Measurements from ENCODE around the gene FMO2.
A peak's percentile ranks its signal among the peaks of the same experiment; 100 is the strongest.

The FMO2 gene

GRCh38 chr1:171185091-171185490 lies at the start of gene FMO2:
Gene FMO2 (plus strand): TSS chr1:171185300. CDS start chr1:171185714, 414 bp downstream.
- peak within 1 kb of the TSS; percentile 55 for H3K9ac ChIP-seq (ENCODE audit: low read length)
- peaks cover 25% of the 10 kb centered on the region for H3K4me1 ChIP-seq (ENCODE audit: control insufficient read depth, insufficient read depth, low read length)
- H3K27me3 ChIP-seq (replicated peaks; ENCODE audit: control insufficient read depth, insufficient read depth, low read length): no peaks in the 10 kb centered on the region
- no peaks in the 10 kb centered on the region for H3K36me3 ChIP-seq (ENCODE audit: control insufficient read depth, insufficient read depth, low read length, severe bottlenecking)
- peak within 1 kb of the TSS; percentile 75 for H3K4me3 ChIP-seq (ENCODE audit: low read length)
- no peak for DNase-seq (ENCODE audit: low read depth)
- no peaks in the 10 kb centered on the region for H3K9me3 ChIP-seq (ENCODE audit: control insufficient read depth, low read length)

- Histone ChIP-seq H3K9me3 (ENCODE audit: control insufficient read depth, low read length) (no peaks in the 10 kb centered on the region), H3K9ac (ENCODE audit: low read length) (no peak overlapping the region), H3K4me3 (ENCODE audit: low read length) (no peak overlapping the region), H3K4me1 (ENCODE audit: control insufficient read depth, insufficient read depth, low read length) (peaks cover 51% of the 10 kb centered on the region), H3K27me3 (replicated peaks; ENCODE audit: control insufficient read depth, insufficient read depth, low read length) (no peaks in the 10 kb centered on the region), H3K36me3 (ENCODE audit: control insufficient read depth, insufficient read depth, low read length, severe bottlenecking) (no peaks in the 10 kb centered on the region)
- DNase-seq (ENCODE audit: low read depth): no peak
Observed at GRCh38 chr1:171137580-171137979, 47.5 kb upstream of the FMO2 start.

- no peaks in the 10 kb centered on the region for H3K36me3 ChIP-seq (ENCODE audit: control insufficient read depth, insufficient read depth, low read length, severe bottlenecking)
- H3K9me3 ChIP-seq (ENCODE audit: control insufficient read depth, low read length): no peaks in the 10 kb centered on the region
- no peaks in the 10 kb centered on the region for H3K27me3 ChIP-seq (replicated peaks; ENCODE audit: control insufficient read depth, insufficient read depth, low read length)
- no peak for DNase-seq (ENCODE audit: low read depth)
- no peak overlapping the region for H3K9ac ChIP-seq (ENCODE audit: low read length)
- H3K4me1 ChIP-seq (ENCODE audit: control insufficient read depth, insufficient read depth, low read length): peaks cover 65% of the 10 kb centered on the region
- H3K4me3 ChIP-seq (ENCODE audit: low read length): no peak overlapping the region
Observed at GRCh38 chr1:171138980-171139379, 46.1 kb upstream of the FMO2 start.

- no peak overlapping the region for H3K4me3 ChIP-seq (ENCODE audit: low read length)
- DNase-seq (ENCODE audit: low read depth): no peak
- H3K36me3 ChIP-seq (ENCODE audit: control insufficient read depth, insufficient read depth, low read length, severe bottlenecking): no peaks in the 10 kb centered on the region
- no peaks in the 10 kb centered on the region for H3K27me3 ChIP-seq (replicated peaks; ENCODE audit: control insufficient read depth, insufficient read depth, low read length)
- peaks cover 74% of the 10 kb centered on the region for H3K4me1 ChIP-seq (ENCODE audit: control insufficient read depth, insufficient read depth, low read length)
- H3K9ac ChIP-seq (ENCODE audit: low read length): peak overlapping the region; percentile 88
- H3K9me3 ChIP-seq (ENCODE audit: control insufficient read depth, low read length): no peaks in the 10 kb centered on the region
Observed at GRCh38 chr1:171139890-171140289, 45.2 kb upstream of the FMO2 start.

- Histone ChIP-seq H3K9ac (ENCODE audit: low read length) (peak overlapping the region; percentile 88), H3K9me3 (ENCODE audit: control insufficient read depth, low read length) (no peaks in the 10 kb centered on the region), H3K36me3 (ENCODE audit: control insufficient read depth, insufficient read depth, low read length, severe bottlenecking) (no peaks in the 10 kb centered on the region), H3K27me3 (replicated peaks; ENCODE audit: control insufficient read depth, insufficient read depth, low read length) (no peaks in the 10 kb centered on the region), H3K4me1 (ENCODE audit: control insufficient read depth, insufficient read depth, low read length) (peaks cover 76% of the 10 kb centered on the region), H3K4me3 (ENCODE audit: low read length) (no peak overlapping the region)
- peak; percentile 60 for DNase-seq (ENCODE audit: low read depth)
Observed at GRCh38 chr1:171140401-171140800, 44.7 kb upstream of the FMO2 start.

GRCh38 chr1:171140956-171141687 lies 44.0 kb upstream of the FMO2 start:
- peak; percentile 41 for DNase-seq (ENCODE audit: low read depth)
- H3K9ac ChIP-seq (ENCODE audit: low read length): peak overlapping the region; percentile 88
- no peaks in the 10 kb centered on the region for H3K9me3 ChIP-seq (ENCODE audit: control insufficient read depth, low read length)
- no peaks in the 10 kb centered on the region for H3K36me3 ChIP-seq (ENCODE audit: control insufficient read depth, insufficient read depth, low read length, severe bottlenecking)
- H3K4me1 ChIP-seq (ENCODE audit: control insufficient read depth, insufficient read depth, low read length): peaks cover 76% of the 10 kb centered on the region
- peak overlapping the region; percentile 52 for H3K4me3 ChIP-seq (ENCODE audit: low read length)
- no peaks in the 10 kb centered on the region for H3K27me3 ChIP-seq (replicated peaks; ENCODE audit: control insufficient read depth, insufficient read depth, low read length)

GRCh38 chr1:171141688-171142415 lies 43.2 kb upstream of the FMO2 start:
- no peaks in the 10 kb centered on the region for H3K36me3 ChIP-seq (ENCODE audit: control insufficient read depth, insufficient read depth, low read length, severe bottlenecking)
- no peaks in the 10 kb centered on the region for H3K9me3 ChIP-seq (ENCODE audit: control insufficient read depth, low read length)
- H3K4me3 ChIP-seq (ENCODE audit: low read length): peak overlapping the region; percentile 65
- H3K27me3 ChIP-seq (replicated peaks; ENCODE audit: control insufficient read depth, insufficient read depth, low read length): no peaks in the 10 kb centered on the region
- peaks cover 76% of the 10 kb centered on the region for H3K4me1 ChIP-seq (ENCODE audit: control insufficient read depth, insufficient read depth, low read length)
- peak; percentile 98 for DNase-seq (ENCODE audit: low read depth)
- peak overlapping the region; percentile 88 for H3K9ac ChIP-seq (ENCODE audit: low read length)

- Histone ChIP-seq H3K9ac (ENCODE audit: low read length) (peak overlapping the region; percentile 88), H3K27me3 (replicated peaks; ENCODE audit: control insufficient read depth, insufficient read depth, low read length) (no peaks in the 10 kb centered on the region), H3K4me3 (ENCODE audit: low read length) (peak overlapping the region; percentile 65), H3K4me1 (ENCODE audit: control insufficient read depth, insufficient read depth, low read length) (peaks cover 69% of the 10 kb centered on the region), H3K36me3 (ENCODE audit: control insufficient read depth, insufficient read depth, low read length, severe bottlenecking) (no peaks in the 10 kb centered on the region), H3K9me3 (ENCODE audit: control insufficient read depth, low read length) (no peaks in the 10 kb centered on the region)
- no peak for DNase-seq (ENCODE audit: low read depth)
Observed at GRCh38 chr1:171142416-171143385, 42.4 kb upstream of the FMO2 start.

- no peak overlapping the region for H3K4me3 ChIP-seq (ENCODE audit: low read length)
- H3K4me1 ChIP-seq (ENCODE audit: control insufficient read depth, insufficient read depth, low read length): peaks cover 5% of the 10 kb centered on the region
- no peak for DNase-seq (ENCODE audit: low read depth)
- H3K9ac ChIP-seq (ENCODE audit: low read length): no peak overlapping the region
- no peaks in the 10 kb centered on the region for H3K36me3 ChIP-seq (ENCODE audit: control insufficient read depth, insufficient read depth, low read length, severe bottlenecking)
- no peaks in the 10 kb centered on the region for H3K27me3 ChIP-seq (replicated peaks; ENCODE audit: control insufficient read depth, insufficient read depth, low read length)
- H3K9me3 ChIP-seq (ENCODE audit: control insufficient read depth, low read length): no peaks in the 10 kb centered on the region
Observed at GRCh38 chr1:171150156-171150555, 34.9 kb upstream of the FMO2 start.

- Histone ChIP-seq H3K4me3 (ENCODE audit: low read length) (no peak overlapping the region), H3K27me3 (replicated peaks; ENCODE audit: control insufficient read depth, insufficient read depth, low read length) (no peaks in the 10 kb centered on the region), H3K9me3 (ENCODE audit: control insufficient read depth, low read length) (no peaks in the 10 kb centered on the region), H3K4me1 (ENCODE audit: control insufficient read depth, insufficient read depth, low read length) (peaks cover 5% of the 10 kb centered on the region), H3K9ac (ENCODE audit: low read length) (no peak overlapping the region), H3K36me3 (ENCODE audit: control insufficient read depth, insufficient read depth, low read length, severe bottlenecking) (no peaks in the 10 kb centered on the region)
- DNase-seq (ENCODE audit: low read depth): peak; percentile 35
Observed at GRCh38 chr1:171152549-171152948, 32.6 kb upstream of the FMO2 start.

- Histone ChIP-seq H3K4me1 (ENCODE audit: control insufficient read depth, insufficient read depth, low read length) (peaks cover 8% of the 10 kb centered on the region), H3K9ac (ENCODE audit: low read length) (no peak overlapping the region), H3K4me3 (ENCODE audit: low read length) (no peak overlapping the region), H3K9me3 (ENCODE audit: control insufficient read depth, low read length) (no peaks in the 10 kb centered on the region), H3K36me3 (ENCODE audit: control insufficient read depth, insufficient read depth, low read length, severe bottlenecking) (no peaks in the 10 kb centered on the region), H3K27me3 (replicated peaks; ENCODE audit: control insufficient read depth, insufficient read depth, low read length) (no peaks in the 10 kb centered on the region)
- DNase-seq (ENCODE audit: low read depth): no peak
Observed at GRCh38 chr1:171155484-171155883, 29.6 kb upstream of the FMO2 start.

All from adipocyte (in vitro differentiated cells).